CD4-positive, alpha-beta T cell treated with Interleukin-4 for 4 hours (primary cell): Measurements from ENCODE around the gene FCGR3A.
"Not testable (repeated sequence)": the region's sequence is repeated elsewhere in the genome, so short reads cannot be mapped to it uniquely, and the experiment has no call there.

Experiments used
- DNase-seq: peaks from one replicate; pipeline ENCODE4 v3.0.0-alpha.2; 2020

The FCGR3A gene

GRCh38 chr1:161556143-161556542 is 6.5 kb upstream of the FCGR3A start:
- not testable (repeated sequence) for DNase-seq

GRCh38 chr1:161554815-161555417 is 5.3 kb upstream of the FCGR3A start:
- DNase-seq: peak; percentile 62

GRCh38 chr1:161554340-161554739 is 4.7 kb upstream of the FCGR3A start:
- DNase-seq: not testable (repeated sequence)

GRCh38 chr1:161553631-161554030 is 4.0 kb upstream of the FCGR3A start:
- not testable (repeated sequence) for DNase-seq

- DNase-seq: not testable (repeated sequence)
Measured at GRCh38 chr1:161550942-161551341, 1.3 kb upstream of the FCGR3A start.

- DNase-seq: not testable (repeated sequence)
Measured at GRCh38 chr1:161548749-161549406, 740 bp downstream of the FCGR3A start.

GRCh38 chr1:161547995-161548741 is 1.4 kb downstream of the FCGR3A start:
- not testable (repeated sequence) for DNase-seq

GRCh38 chr1:161545005-161545731 is 4.5 kb downstream of the FCGR3A start:
- peak; percentile 55 for DNase-seq

- not testable (repeated sequence) for DNase-seq
Measured at GRCh38 chr1:161543125-161543524, 6.5 kb downstream of the FCGR3A start.

- peak; percentile 82 for DNase-seq
Measured at GRCh38 chr1:161542091-161542559, 7.5 kb downstream of the FCGR3A start.

- DNase-seq: not testable (repeated sequence)
Measured at GRCh38 chr1:161540570-161540960, 9.1 kb downstream of the FCGR3A start.

- peak; percentile 92 for DNase-seq
Measured at GRCh38 chr1:161539731-161540569, 9.7 kb downstream of the FCGR3A start.

GRCh38 chr1:161538925-161539479 is 10.6 kb downstream of the FCGR3A start:
- DNase-seq: not testable (repeated sequence)

- DNase-seq: not testable (repeated sequence)
Measured at GRCh38 chr1:161537068-161537669, 12.4 kb downstream of the FCGR3A start.

- not testable (repeated sequence) for DNase-seq
Measured at GRCh38 chr1:161532644-161533567, 16.7 kb downstream of the FCGR3A start.

GRCh38 chr1:161531986-161532643 is 17.5 kb downstream of the FCGR3A start:
- no peak for DNase-seq

GRCh38 chr1:161530671-161531641 is 18.7 kb downstream of the FCGR3A start:
- peak; percentile 95 for DNase-seq

GRCh38 chr1:161530158-161530557 is 19.5 kb downstream of the FCGR3A start:
- DNase-seq: peak; percentile 78
